Measurements from ENCODE around the gene CD180. TPM values are rescaled to one million over a fixed set of nuclear protein-coding genes. Genes with fewer than 3 reads are reported as not detected.

The CD180 gene
- not detected in 2 replicates for total RNA-seq

DNA sequence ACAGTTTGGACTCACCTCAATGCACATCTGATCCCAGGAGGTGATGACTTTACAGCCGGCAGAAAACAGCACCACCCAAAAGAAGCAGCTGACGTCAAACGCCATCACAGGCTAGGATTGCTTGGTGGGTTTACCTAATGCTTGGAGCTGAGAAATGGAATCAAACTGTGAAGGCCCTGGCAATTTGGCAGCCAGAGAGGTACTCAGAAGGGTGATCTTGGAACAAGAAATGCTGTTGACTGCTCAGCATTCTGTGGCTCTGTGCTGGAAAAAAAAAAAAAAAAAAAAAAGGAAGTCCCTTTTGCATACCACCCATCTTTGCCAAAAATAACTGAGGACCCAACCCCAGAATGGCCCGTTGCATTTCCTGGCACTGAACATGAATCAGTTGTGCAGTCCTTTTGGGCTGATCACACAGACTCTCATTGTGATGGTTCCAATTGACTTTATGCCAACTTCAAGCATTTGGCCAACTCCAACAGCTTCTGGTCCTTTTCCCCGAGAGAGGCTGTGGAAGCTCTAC lies at the start of gene CD180:
CD180 (minus strand) TSS at position 263 of the 523 bp plus-strand sequence; CDS start at position 105, 158 bp downstream.

All from myometrial cell (primary cell).